Lower lobe of right lung (tissue), 2 donors: ENCODE data around the gene MED25. TPM values are rescaled to one million over a fixed set of nuclear protein-coding genes. Genes with fewer than 3 reads are reported as not detected.
A peak's percentile ranks its signal among the peaks of the same experiment; 100 is the strongest.
"Not testable (repeated sequence)": the region's sequence is repeated elsewhere in the genome, so short reads cannot be mapped to it uniquely, and the experiment has no call there.

Experiments used
- ATAC-seq, 2 donors: fragments of 200-7000 bp; cut with Tn5 transposase; one replicate each; pipeline ENCODE4 v1.9.1; 2020 to 2022; ENCODE audit warnings: mild to moderate bottlenecking in 2 of 2, moderate library complexity in 2 of 2
- DNase-seq: peaks from one replicate; pipeline ENCODE4 v3.0.0-alpha.2; 2020
- H3K27ac ChIP-seq: fragments of 200-600 bp; one replicate; pipeline ENCODE4 v1.8.0; 2022
- H3K27me3 ChIP-seq: fragments of 200-600 bp; one replicate; pipeline ENCODE4 v1.8.0; 2022; ENCODE audit warnings: low read depth
- H3K36me3 ChIP-seq: fragments of 200-600 bp; one replicate; pipeline ENCODE4 v1.8.0; 2022; ENCODE audit warnings: mild to moderate bottlenecking
- H3K4me1 ChIP-seq: fragments of 200-600 bp; one replicate; pipeline ENCODE4 v1.8.0; 2022
- H3K4me3 ChIP-seq: fragments of 200-600 bp; one replicate; pipeline ENCODE4 v1.8.0; 2022; ENCODE audit warnings: mild to moderate bottlenecking
- H3K9me3 ChIP-seq: fragments of 200-600 bp; one replicate; pipeline ENCODE4 v1.8.0; 2022
- CTCF ChIP-seq: fragments of 200-600 bp; IDR thresholded peaks from one replicate; pipeline ENCODE4 v1.8.0; 2022; ENCODE audit warnings: antibody characterized with exemption, mild to moderate bottlenecking
- intact Hi-C: fragments of 100-400 bp; cut with DNase I; formaldehyde crosslinking; loops from one replicate; pipeline ENCODE4 v1.11.0; 2022
- total RNA-seq: library from RNA; stranded (reverse); fragmentation: NEBNext Ultra II Directional; extraction: Animal tissue kit (Norgen Biotek cat#: 25700); gene quantifications from one replicate; pipeline ENCODE4 v1.2.1, GENCODE V29; 2021
- donor health status: DM: no; HTN: yes; CAD: no; lungs with severe emphysema.

The MED25 gene
- total RNA-seq, 1 donor from 2014 or later: 65.8 TPM

DNA sequence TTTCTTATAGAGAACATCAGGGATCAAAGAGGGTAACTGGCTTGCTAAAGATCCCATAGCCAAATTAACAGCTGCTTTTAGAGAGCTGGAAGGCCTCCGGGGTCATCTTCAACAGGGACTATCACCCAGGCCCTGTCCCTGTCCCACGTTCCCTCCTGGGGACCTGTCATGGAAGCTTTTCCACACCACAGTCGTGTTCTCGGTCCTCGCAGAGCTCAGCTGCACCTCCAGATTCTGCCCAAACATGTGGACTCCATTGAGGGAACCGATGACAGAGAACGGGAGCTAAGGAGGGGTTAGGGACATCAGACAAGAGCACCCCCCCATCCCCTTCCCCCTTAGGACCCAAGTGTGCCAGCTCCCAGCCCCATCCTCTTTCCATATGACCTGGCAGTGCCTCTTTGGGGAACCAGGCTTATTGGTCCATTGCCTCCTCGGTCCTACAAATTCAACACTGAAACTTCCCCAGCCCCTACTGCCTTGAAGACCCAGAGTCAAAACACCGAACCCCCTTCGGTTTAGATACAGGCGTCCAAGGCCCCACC is 5.6 kb upstream of the MED25 start:
- TF ChIP-seq CTCF: no peak
- Histone ChIP-seq H3K4me1 (peaks cover 27% of the 10 kb centered on the region), H3K9me3 (no peaks in the 10 kb centered on the region), H3K27ac (peak overlapping the region; percentile 90), H3K4me3 (peak overlapping the region; percentile 66), H3K36me3 (no peaks in the 10 kb centered on the region), H3K27me3 (no peaks in the 10 kb centered on the region)
- DNase-seq (no peak), ATAC-seq (no peak)
- intact Hi-C loops: no loop called here

DNA sequence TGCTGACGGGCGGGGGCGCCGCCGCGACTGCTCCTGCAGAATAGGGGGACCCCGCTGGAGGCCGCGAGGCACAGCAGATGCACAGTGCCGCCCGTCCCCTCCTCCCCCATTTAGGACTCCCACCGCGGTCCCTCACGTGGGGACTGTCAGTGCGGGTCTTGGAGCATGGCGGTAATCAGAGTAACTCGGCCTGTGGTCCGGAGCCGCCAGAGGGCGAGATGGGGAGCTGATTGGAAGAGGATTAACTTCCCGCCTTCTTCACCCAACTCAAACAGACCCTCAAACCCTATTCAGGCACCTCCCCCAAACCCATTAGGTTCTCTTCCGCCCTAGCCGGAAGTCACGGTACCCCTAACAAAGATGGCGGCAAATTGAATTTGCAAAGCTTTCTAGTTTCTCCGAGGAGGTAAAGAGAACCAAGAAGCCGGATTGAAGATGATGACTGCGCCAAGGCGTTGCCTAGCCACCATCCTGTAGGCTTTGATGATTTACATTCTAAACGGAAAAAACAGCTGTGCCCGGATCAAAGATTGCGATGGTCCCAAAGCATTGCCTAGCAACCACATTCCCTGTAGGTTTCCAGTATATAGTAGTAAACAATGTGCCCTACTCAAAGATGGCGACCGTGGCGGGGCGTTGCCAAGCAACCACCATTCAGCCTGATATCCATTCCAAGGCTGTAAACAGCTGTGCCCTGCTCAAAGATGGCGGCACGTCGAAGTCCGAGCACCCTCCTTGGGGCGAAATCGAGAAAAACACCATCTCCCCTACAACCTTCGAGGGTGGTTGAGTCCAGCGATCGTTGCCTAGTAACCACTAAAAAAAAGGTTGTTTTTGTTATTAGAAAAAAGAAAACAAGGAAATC is 4.9 kb upstream of the MED25 start, which contains the start of gene FUZ:
Gene FUZ (minus strand): TSS at position 296 of the 865 bp plus-strand sequence. CDS start 186 bp downstream, at position 110.
- DNase-seq (peak; percentile 98), ATAC-seq (peak; percentile 77 to 80)
- intact Hi-C loops: no loop called here
- Histone ChIP-seq H3K4me1 (peaks cover 27% of the 10 kb centered on the region), H3K36me3 (no peaks in the 10 kb centered on the region), H3K4me3 (peak within 1 kb of the TSS; percentile 66), H3K27ac (peak within 1 kb of the TSS; percentile 90), H3K9me3 (no peaks in the 10 kb centered on the region), H3K27me3 (no peaks in the 10 kb centered on the region)
- TF ChIP-seq CTCF: peak; percentile 36

GRCh38 chr19:49814010-49814409 is 4.1 kb upstream of the MED25 start:
- no peak for TF ChIP-seq CTCF
- peak overlapping the region; percentile 66 for H3K4me3 ChIP-seq
- no peak for DNase-seq

DNA sequence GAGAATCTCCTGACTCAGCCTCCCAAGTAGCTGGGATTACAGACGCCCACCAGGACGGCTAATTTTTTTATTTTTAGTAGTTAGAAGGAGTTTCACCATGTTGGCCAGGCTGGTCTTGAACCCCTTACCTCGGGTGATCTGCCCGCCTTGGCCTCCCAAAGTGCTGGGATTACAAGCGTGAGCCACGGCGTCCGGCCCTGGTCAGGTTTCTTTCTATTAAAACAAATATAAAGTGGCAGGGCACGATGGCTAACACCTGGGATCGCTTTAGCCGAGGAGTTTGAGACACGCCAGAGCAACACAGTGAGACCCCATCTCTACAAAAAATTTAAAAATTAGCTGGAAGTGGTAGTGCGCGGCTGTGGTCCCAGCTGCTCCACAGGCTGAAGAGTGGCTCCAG is 1.5 kb upstream of the MED25 start:
- H3K4me3 ChIP-seq: peak overlapping the region; percentile 72
- no peak for TF ChIP-seq CTCF
- H3K36me3 ChIP-seq: peaks cover 4% of the 10 kb centered on the region
- no peaks in the 10 kb centered on the region for H3K27me3 ChIP-seq
- ATAC-seq: no peak
- intact Hi-C loops: no loop called here
- no peaks in the 10 kb centered on the region for H3K9me3 ChIP-seq
- peak; percentile 56 for DNase-seq
- peak overlapping the region; percentile 96 for H3K27ac ChIP-seq
- peaks cover 29% of the 10 kb centered on the region for H3K4me1 ChIP-seq

More at GRCh38 chr19:49814010-49814409, 4.1 kb upstream of the MED25 start:
- H3K27ac ChIP-seq: peak overlapping the region; percentile 90
- H3K4me1 ChIP-seq: peaks cover 29% of the 10 kb centered on the region
- no peaks in the 10 kb centered on the region for H3K9me3 ChIP-seq
- intact Hi-C loops: no loop called here
- ATAC-seq: no peak
- H3K27me3 ChIP-seq: no peaks in the 10 kb centered on the region
- H3K36me3 ChIP-seq: no peaks in the 10 kb centered on the region

GRCh38 chr19:49818649-49819370 is 721 bp downstream of the MED25 start:
- H3K27me3 ChIP-seq: no peaks in the 10 kb centered on the region
- TF ChIP-seq CTCF: no peak
- peak overlapping the region; percentile 96 for H3K27ac ChIP-seq
- peak overlapping the region; percentile 72 for H3K4me3 ChIP-seq
- ATAC-seq (peak in 1 of 2 donors; percentile 0), DNase-seq (no peak)
- H3K4me1 ChIP-seq: peaks cover 20% of the 10 kb centered on the region
- H3K9me3 ChIP-seq: no peaks in the 10 kb centered on the region
- intact Hi-C loops: no loop called here
- peaks cover 18% of the 10 kb centered on the region for H3K36me3 ChIP-seq

- H3K9me3 ChIP-seq, DNase-seq, H3K27me3 ChIP-seq, ATAC-seq, intact Hi-C loops: not testable (repeated sequence)
- Histone ChIP-seq H3K27ac (peak overlapping the region; percentile 25), H3K4me3 (peak overlapping the region; percentile 72), H3K4me1 (peaks cover 20% of the 10 kb centered on the region), H3K36me3 (peaks cover 25% of the 10 kb centered on the region)
Measured at GRCh38 chr19:49819452-49820115, 1.5 kb downstream of the MED25 start.
